GM19455 (cell line): ENCODE measurements around the gene ZNF664.
A peak's percentile ranks its signal among the peaks of the same experiment; 100 is the strongest.

Experiments used
- ATAC-seq: cut with Tn5 transposase; IDR thresholded peaks from one replicate; pipeline ENCODE4 v1.9.1; 2021; ENCODE audit not compliant: unreplicated experiment

ZNF664 gene

DNA sequence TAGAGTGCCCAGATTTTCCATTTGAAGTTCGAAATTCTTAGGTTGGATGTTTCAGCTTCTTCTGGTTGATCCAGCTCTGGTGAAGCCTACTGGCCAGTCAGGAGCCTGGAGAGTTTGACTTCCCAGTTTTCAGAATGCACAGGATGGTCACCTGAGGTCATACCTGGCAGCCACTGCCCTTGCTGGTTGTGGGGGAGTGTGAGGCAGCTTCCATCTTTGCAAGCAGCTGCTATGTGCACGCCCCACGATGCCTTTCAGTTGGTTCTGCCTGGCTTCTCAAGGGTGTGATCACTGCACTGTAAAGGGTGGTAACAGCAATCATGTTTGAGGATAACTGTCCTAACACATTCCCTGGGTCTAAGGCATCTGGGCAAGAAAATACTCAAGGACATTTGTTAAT is 15.8 kb upstream of the ZNF664 start:
- ATAC-seq = no peak

DNA sequence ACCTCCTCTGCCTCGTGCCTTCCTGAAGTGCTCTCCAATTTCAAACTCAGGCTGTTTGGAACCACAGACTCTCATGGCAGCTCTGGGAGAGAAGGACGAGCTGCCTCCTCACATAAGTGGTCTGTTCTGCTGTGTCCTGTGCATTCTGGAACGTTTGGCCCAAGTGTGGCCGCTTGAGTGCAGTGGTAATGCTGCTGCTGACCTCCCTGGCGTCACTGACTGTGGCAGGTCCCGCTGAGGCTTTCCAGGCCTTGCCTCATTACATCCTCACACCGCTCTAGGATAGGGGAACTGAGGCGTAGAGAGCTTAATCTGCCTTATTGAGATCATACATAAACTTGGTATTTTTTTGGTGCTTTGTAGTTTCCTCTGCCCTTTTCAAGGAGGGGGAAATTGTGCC is 14.6 kb upstream of the ZNF664 start:
- ATAC-seq = no peak

DNA sequence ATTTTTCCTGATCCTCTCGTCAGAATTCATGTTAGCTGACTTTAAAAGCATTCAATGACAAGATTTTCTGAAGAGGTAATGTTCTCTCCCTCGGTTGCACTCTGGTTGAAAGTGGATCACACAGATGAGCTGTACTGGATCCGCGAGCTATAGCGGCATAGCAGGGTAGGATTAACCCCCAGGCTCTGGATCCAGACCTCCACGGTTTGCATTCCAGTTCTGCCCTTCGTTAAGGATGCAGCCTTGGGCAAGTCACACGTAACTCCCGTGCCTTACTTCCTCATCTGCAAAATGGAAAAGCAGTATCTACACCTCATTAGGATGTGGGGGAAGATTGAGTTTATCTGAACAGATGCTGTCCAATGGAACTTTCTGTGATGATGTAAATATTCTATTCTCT is 14.1 kb upstream of the ZNF664 start:
- no peak for ATAC-seq

DNA sequence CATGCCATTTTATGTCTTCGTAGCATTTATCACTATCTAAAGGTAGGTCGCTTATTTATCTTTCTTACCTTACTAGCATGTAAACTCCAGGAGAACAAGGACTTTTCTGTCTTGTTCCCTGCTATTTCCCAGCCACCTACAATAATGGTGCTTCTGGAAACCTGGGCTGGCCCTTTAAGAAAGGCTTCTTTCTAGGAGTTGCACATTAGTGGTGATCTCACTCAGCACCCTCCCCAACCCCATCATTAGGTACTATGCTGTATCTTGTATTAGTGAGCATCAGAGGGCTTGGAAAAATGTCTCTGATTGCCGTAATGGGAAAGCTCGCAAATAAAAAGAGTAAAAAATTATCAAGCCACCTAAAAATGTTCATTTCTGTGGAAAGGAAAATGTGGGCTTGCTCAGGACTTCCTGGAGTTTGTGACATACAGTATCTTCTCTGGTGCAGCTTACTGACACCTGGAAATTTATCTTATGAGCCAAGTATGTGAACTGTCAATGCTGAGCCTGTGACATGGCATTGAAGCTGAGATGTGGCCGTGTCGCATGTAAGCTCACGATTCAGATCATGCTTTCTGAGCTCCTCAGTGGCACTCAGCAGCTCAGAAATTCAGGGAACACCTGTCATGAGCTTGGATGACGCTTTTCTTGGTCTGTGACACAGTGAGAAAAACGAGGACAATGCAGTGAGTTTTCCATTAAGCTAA is 12.8 kb upstream of the ZNF664 start:
- no peak for ATAC-seq

DNA sequence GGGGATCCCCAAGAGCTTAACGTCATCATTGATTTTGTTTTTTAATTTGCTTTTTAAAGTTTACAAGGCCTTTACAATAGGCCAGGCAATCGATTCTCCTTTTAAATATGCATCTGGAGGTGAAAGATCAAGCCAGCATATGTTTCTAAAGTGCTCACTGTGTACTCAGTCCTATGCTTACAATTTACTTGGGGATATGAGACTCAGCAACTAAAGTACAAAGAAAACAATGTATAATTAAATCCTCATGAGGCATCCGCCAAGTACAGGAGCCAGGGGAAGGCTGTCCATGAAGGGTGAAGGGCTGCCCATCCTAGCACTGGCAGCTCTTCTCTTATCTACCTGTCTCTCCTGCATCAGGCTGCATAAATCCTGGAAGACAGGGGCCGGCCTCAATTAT is 12.2 kb upstream of the ZNF664 start:
- no peak for ATAC-seq

DNA sequence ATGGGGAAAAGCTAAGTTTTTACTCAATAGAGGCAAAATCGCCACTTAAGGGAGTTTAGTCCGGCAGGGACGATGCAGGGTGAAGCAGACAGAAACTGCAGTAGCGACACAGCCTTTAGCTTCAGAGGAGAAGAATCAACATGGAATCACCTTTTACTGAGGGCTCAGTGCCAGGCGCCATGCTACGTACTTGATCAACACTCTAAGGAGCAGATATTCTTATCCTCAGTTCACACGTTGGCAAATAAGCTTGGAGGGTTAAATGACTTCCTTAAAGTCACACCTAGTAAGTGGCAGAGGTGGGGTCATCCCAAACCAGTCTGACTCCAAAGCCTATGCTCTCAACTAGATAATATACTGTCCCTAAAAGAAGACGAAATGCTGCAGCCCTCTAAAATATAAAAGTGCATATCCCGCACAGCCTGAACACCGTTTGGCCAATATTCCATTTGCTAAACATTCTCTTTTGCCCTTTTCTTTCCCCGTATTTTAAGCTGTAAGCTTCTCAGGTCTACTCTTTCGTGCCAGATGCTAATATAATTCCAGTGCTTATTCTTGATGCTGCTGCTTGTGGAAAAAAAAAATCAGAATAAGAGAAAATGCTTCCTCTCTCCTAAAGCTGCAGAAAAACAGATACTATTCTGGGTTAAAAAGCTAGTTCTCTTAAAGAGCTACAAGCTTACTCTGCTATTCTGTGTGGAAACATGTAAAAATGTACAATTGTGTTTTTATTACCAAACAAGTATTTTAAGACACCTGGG is 11.2 kb upstream of the ZNF664 start:
- ATAC-seq = no peak

DNA sequence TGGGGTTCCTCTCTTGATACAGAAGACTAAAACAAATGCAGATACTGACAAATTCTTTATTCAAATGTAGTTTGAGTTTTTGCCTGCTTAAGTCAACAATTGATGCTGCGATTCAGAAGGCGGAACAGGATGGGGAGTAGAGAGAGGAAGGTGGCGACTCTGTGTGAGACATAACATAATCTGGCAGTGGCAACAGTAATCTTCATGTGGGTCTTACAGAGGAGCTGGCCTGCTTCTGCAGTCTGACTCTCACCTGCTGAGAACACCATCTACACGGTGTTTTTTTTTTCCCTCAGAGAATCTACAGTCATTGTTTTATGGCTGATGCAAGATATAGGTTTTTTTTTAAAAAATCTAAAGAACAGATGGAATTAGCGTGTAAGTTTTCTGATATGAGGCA is 10.5 kb upstream of the ZNF664 start:
- ATAC-seq = no peak

DNA sequence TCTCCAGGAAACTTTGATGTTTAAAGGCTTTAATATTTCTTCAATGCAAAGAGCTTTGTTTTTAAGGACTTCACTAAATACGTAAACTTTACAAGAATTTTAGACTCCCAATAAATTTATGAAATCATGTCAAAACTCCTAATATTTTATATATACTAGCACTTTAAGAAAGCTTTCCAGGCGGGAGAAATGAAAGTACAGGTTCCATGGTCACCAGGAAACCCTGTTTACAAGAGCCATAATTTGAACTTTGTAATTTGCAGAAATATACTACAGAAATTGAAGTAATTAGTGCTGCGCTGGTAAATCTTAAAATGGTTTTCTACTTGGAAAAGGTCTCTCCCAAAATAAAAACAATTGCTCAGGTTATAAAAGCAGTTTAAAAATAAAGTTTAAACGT is 9.2 kb upstream of the ZNF664 start:
- ATAC-seq = no peak

DNA sequence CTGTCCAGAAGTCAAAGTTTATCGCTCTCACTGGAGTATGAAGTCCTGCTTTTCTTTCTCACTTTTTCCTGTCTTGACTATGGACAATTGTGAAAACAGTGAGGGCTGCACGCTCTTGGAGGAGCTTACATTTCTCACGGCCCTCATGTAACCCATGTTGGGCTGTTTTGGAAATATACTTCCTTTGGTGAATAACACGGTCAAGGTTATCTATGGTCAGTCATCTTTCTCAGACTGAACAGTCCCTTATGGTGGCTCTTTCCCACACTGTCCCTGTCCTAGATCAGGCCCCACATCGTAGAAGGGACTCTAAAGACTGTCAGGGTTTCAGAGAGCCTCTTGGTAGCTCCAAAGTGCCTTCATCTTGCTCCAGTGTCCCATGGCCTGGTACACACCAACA is 7.6 kb upstream of the ZNF664 start:
- no peak for ATAC-seq

DNA sequence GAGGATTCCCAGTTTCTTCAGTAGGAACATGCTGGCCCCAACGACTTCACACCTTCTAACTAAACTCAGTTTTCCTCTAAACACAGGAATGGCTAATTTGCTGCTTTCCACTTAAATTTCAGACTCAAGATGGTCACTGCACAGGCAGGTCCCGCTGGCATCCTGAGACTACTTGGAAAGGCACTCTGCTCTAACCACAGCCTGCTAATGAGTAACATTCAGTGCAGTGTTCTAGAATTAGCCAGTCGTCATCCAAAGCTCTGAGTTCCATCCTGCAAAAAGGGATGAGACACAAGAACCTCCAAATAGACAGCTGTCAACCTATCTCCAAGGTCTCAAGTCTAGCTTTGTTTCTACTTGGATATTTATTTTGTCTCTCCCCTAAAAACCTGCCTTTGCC is 6.4 kb upstream of the ZNF664 start:
- ATAC-seq = no peak

DNA sequence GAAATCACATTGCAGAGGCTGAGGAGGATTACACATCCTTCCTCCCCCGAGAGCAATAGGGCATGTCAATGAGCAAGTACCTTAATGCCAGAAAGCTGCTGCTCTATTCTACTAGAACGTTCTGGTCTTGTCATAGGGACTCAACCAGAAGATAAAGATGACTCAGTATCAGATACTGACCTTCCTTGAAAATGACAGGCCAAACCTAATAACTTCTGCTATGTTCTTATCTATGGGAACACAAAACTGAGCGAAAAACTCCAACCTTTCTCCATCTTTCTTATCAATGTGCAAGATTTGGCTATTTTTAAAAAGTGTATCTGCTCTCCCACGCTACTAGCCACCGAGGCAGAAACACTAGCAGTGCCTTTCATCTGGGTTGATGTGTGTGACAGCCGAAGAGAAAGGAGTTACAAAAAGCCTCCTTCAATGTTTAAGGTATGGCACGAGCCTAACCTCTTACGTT is 5.9 kb upstream of the ZNF664 start:
- ATAC-seq = no peak

DNA sequence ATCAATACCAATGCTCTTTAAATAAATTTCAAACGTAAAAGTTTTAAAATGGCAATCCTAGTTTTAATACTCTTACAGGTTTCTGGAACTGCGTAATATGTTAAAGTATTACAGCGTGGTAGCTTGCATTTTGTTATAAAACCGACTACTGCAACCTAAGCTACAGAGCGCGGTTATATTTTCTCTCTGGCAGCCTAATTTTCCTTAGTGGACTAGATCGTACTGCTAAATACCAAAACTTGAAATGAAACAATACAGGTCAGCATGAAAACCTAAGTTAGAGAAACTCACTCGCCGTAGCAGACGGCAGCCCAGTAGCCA is 1.6 kb upstream of the ZNF664 start:
- ATAC-seq = no peak

DNA sequence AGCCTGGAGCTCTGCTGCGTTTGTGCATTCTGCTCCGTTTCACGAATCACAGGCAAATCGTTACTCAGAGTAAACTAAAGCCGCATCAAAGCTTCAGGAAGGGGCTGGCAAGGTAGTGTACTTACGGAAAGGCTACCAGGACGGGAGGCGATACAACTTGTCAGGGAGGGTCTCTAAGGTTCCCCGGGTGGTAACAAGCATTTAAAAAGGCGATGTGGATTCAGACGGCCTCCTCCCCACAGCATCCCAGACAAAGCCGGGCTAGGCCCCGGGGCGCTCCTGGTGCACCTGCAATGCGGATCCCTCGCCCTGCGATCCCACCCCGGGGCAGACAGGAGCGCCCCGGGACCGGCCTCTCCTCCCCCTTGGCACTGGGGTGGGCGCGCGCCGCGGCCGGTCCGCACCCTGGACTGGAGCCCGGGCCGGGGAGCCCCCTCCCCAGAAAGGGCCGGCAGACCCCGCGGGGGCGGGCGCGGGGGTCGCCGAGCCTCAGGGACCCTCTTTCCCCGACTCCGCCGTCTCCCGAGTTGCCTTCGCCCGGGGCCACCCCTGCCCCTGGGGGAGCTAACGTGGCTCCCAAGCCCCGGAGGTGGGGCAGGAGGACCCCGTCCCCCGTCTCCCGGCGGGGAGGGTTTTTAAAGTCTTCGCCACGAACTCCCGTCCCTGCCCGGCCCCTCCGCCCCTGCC is 1.1 kb upstream of the ZNF664 start:
- ATAC-seq = peak; percentile 11

DNA sequence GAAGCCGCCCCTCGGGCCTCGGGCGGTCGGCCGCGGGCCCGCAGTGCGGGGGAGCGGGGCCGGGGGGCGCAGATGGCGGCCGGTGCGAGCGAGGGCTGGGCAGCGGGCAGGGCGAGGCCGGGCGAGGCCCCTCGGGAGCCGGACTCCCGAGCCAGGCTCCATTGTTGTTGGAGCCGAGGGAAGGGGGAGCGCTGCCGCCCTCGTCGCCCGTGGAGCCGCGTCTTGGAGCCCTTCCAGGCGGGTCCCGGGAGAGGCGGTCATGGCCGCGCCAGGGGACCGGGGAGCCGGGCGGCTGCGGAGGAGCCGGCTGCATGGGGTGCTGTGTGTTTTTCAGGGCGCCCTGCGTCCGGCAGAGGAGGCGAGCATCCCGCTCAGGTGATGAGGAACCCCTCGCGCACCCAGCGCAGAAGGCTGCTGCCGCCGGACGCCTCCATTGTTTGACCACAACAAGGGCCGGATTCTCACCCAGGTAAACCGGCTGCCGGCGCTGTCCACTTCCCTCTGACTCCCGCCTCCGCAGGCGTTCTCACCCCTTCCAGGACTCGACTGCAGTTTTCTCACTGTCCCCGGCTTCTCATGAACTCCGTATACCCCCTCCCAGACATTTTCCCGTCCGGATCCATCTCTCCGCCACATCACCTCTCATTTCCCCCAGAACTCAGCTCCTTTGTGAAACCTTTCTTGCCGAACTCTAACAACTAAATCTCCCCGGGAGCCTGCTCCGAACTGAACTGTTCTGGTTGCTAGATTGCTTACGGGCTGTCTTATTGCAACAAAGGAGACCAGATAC is 732 bp downstream of the ZNF664 start:
- ATAC-seq = peak; percentile 13

DNA sequence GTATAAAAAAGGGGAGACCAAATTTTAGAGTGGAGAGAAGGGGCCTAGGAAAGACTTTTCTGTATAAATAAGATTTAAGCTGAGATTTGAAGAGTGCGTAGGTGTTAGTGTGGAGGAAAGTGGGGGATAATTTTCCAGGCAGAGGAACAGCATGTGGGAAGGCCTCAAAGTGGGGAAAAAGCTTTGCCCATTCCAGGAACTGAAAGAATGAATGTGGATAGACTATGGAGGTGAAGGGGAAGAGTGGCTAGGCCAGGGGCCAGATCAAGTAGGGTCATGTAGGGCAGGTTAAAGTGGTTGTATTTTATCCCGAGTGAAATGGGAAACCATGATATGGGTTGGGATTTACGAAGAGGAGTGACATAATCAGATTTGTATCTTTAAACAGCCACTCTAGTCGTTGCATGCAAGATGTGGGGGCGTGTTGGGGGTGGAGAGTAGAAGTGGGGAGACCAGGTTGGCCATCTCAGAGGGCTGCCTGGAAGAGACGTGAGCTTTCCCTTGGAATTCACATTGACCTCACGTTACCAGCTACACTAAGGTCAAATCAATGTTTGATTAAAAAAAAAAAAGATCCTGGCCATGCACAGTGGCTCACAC is 3.3 kb downstream of the ZNF664 start:
- no peak for ATAC-seq

DNA sequence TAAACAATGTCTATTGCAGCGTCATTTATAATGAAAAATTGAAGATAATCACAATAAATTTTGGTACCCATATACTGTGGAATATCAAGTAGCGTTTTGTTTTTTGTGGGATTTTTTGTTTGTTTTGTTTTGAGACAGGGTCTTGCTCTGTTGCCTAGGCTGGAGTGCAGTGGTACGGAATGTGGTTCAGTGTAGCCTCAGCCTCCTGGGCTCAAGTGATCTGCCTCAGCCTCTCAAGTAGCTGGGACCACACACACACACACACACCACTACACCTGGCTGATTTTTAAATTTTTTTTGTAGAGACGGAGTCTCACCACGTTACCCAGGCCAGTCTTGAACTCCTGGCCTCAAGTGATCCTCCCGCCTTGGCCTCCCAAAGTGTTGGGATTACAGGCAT is 6.6 kb downstream of the ZNF664 start:
- ATAC-seq = no peak

DNA sequence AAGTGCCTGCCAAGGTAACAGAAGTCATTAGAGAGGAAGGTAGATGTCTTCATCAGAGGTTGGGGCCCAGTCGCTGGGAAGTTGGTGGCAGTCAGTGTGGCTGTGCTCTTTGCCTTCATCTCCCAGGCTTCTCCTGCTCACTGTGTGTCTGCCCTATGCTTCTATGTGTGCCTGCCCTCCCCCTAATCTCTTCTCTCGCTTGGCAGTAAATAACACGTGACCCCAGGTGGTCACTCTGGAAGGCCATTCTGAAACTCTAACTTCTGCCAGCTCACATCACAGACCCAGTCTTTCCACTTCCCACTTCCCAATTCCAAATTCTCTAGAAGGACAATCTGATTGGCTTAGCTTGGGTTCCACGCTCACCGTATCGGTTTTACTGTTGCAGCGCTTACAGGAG is 9.3 kb downstream of the ZNF664 start:
- ATAC-seq = no peak

DNA sequence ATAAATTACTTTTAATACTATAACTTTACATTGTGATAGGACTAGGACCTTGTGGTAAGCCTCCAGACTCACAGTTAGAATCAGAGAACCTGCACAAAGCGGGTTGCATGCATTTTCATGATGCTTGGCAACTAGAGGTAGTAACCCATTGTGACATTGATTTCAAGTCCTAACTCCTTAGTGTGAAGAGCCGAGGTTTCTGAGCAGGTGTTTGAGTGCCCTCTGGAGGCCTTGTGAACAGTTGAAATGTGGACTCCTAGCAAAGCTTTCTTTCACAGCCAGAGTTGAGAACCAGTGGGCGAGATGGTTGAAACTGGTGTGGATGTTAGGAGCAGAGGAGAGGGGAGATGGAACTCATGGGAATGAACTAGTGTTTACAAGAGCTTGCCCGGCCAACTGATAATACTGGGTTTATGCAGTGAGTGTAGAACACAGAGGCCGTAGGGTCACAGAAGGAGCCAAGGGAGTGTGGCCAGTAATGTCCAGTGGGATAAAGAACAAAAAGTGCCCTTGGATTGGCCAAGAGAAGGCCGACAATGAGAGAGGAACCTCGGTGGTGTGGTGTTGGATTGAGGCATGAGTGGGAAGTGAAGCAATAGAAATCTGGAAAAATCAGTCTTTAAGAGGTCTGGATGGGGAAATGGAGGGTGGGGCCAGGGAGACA is 10.9 kb downstream of the ZNF664 start:
- ATAC-seq = no peak

DNA sequence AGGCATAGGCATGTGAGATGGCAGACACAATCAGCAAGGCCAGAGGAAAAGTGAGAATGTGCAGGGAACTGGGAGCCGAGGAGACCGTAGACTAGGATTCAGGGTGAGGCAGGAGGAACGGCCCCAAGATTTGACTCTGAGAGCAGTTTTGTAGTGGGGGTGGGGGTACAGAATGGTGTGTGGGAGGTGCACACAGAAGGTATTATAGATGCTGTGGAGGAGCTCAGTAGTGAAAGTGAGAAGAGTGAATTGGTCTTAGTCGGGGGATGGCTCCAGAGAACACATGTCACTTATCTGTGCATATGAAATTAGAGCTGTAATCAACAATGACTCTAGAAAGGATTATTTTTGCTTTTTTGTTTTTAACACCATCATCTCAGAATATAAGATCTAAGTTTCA is 11.9 kb downstream of the ZNF664 start:
- ATAC-seq = no peak

DNA sequence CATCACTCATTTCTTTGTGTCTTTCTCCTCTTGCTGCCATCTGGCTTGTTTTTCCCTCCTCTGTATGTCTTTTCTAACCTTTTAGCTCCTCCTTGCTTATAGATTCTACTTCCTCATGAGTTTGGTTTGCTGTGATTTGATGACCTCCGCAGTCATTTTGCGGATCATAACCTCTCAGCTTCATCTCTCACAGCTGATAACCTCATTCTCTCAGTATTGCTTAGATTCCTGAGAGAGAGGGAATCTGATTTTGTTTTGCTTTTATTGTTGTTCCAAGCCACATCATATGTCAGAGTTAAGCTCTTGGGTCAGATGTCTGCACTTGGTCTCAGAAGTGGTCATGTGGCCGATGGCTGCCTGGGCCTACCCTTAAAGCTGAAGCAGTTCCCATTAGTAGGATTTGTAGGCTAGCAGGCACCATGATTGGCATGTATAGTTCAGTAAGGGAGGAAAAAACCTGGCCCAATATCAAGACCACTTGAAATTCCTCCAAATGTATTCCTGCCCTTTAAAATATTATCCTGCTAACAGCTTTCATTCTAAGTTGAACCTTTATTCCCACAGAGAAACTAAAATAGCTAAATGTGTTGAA is 13.5 kb downstream of the ZNF664 start:
- no peak for ATAC-seq
